NCI-H748 treated with DMSO at 0.1 percent for 48 hours (cell line): ENCODE results near the gene DIP2A.

ENCODE experiments used
- DNase-seq: peaks from one replicate; lab custom pipeline; 2025; lab: John Stamatoyannopoulos, UW

Gene DIP2A

GRCh38 chr21:46538262-46538661, 79.6 kb downstream of the DIP2A start:
- DNase-seq = no peak

GRCh38 chr21:46538851-46539666, 80.4 kb downstream of the DIP2A start:
- DNase-seq = no peak

- no peak for DNase-seq
These were observed 81.5 kb downstream of the DIP2A start for GRCh38 chr21:46540087-46540710.

- no peak for DNase-seq
These were observed 84.0 kb downstream of the DIP2A start for GRCh38 chr21:46542588-46543124.

- no peak for DNase-seq
These were observed 84.6 kb downstream of the DIP2A start for GRCh38 chr21:46543306-46543705.

GRCh38 chr21:46544003-46544402, 85.3 kb downstream of the DIP2A start:
- DNase-seq = no peak

GRCh38 chr21:46544824-46545223, 86.1 kb downstream of the DIP2A start:
- no peak for DNase-seq

- no peak for DNase-seq
These were observed 86.7 kb downstream of the DIP2A start for GRCh38 chr21:46545363-46545762.

- no peak for DNase-seq
These were observed 87.2 kb downstream of the DIP2A start for GRCh38 chr21:46545911-46546310.

- no peak for DNase-seq
These were observed 88.1 kb downstream of the DIP2A start for GRCh38 chr21:46546799-46547198.

GRCh38 chr21:46549650-46550049, 91.0 kb downstream of the DIP2A start:
- DNase-seq = no peak

- no peak for DNase-seq
These were observed 91.6 kb downstream of the DIP2A start for GRCh38 chr21:46550116-46550941.

GRCh38 chr21:46551636-46552241, 93.0 kb downstream of the DIP2A start:
- DNase-seq = no peak

GRCh38 chr21:46552274-46552673, 93.6 kb downstream of the DIP2A start:
- DNase-seq = no peak

- no peak for DNase-seq
These were observed 94.2 kb downstream of the DIP2A start for GRCh38 chr21:46552865-46553379.

GRCh38 chr21:46553993-46554392, 95.3 kb downstream of the DIP2A start:
- no peak for DNase-seq

GRCh38 chr21:46554431-46555224, 95.9 kb downstream of the DIP2A start:
- no peak for DNase-seq

GRCh38 chr21:46555225-46555617, 96.5 kb downstream of the DIP2A start:
- DNase-seq = no peak

GRCh38 chr21:46555678-46556077, 97.0 kb downstream of the DIP2A start:
- DNase-seq = no peak

- DNase-seq = no peak
These were observed 98.1 kb downstream of the DIP2A start for GRCh38 chr21:46556802-46557201.

GRCh38 chr21:46557469-46557868, 98.8 kb downstream of the DIP2A start:
- no peak for DNase-seq
